ENCODE data around the gene GAMT. TPM values are rescaled to one million over a fixed set of nuclear protein-coding genes. Genes with fewer than 3 reads are reported as not detected.

Gene GAMT
- total RNA-seq, 2 experiments from 2014 or later = 27.8 to 29.5 TPM

DNA sequence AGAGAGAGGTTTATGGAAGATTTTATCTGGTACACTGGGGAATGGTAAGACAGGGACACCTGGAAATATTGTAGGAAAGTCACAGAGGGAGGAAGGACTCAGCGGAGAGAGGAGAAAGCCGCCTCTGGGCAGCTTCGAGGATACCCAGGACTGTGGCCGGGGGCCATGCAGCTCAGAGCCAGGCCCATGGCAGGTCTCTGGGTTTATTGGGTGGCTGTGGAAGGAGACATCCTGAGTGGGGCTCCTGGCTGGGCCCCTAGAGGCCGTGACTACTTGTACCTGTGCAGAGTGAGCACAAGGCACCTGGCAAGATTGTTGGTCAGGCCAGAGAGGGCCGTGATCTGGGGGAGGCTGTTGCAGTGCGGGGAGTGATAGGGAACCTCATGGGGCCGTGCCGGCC lies 9.4 kb upstream of the GAMT start:
- Mint-ChIP-seq H3K27ac (peak overlapping the region; percentile 94), H3K27me3 (no peaks in the 10 kb centered on the region), H3K9me3 (no peaks in the 10 kb centered on the region), H3K36me3 (ENCODE audit: low read depth) (peaks cover 32% of the 10 kb centered on the region), H3K4me1 (ENCODE audit: low read depth) (peaks cover 67% of the 10 kb centered on the region), H3K4me3 (peak overlapping the region; percentile 95)
- CTCF ChIA-PET = no interaction called here
- DNase-seq = no peak
- TF ChIP-seq, protein P1, sequence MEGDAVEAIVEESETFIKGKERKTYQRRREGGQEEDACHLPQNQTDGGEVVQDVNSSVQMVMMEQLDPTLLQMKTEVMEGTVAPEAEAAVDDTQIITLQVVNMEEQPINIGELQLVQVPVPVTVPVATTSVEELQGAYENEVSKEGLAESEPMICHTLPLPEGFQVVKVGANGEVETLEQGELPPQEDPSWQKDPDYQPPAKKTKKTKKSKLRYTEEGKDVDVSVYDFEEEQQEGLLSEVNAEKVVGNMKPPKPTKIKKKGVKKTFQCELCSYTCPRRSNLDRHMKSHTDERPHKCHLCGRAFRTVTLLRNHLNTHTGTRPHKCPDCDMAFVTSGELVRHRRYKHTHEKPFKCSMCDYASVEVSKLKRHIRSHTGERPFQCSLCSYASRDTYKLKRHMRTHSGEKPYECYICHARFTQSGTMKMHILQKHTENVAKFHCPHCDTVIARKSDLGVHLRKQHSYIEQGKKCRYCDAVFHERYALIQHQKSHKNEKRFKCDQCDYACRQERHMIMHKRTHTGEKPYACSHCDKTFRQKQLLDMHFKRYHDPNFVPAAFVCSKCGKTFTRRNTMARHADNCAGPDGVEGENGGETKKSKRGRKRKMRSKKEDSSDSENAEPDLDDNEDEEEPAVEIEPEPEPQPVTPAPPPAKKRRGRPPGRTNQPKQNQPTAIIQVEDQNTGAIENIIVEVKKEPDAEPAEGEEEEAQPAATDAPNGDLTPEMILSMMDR (IDR thresholded peaks at IDR 0.05) = no peak
- intact Hi-C loops (cut with micrococcal nuclease) = no loop called here
- POLR2A ChIA-PET = interaction anchor here (0.6 to 1.8 kb wide), 4 partner anchors 8 to 39 kb away, joined by 3 to 10 read pairs (median 4); partner anchors contain the start of gene RPS15
- no peak for ATAC-seq

- no peaks in the 10 kb centered on the region for H3K9me3 Mint-ChIP-seq
- H3K27ac Mint-ChIP-seq = peak overlapping the region; percentile 94
- H3K4me3 Mint-ChIP-seq = peak overlapping the region; percentile 95
- peaks cover 28% of the 10 kb centered on the region for H3K36me3 Mint-ChIP-seq (ENCODE audit: low read depth)
- ChIA-PET POLR2A (interaction anchor here (0.6 to 1.8 kb wide), 8 partner anchors 9 to 137 kb away, joined by 3 to 10 read pairs (median 3); partner anchors contain the start of gene RPS15), CTCF (interaction anchor here (1.4 kb wide), 1 partner anchor 35 kb away, joined by 3 read pairs; no protein-coding TSS in a partner anchor)
- DNase-seq = peak; percentile 66
- no peaks in the 10 kb centered on the region for H3K27me3 Mint-ChIP-seq
- peaks cover 62% of the 10 kb centered on the region for H3K4me1 Mint-ChIP-seq (ENCODE audit: low read depth)
- intact Hi-C loops (cut with micrococcal nuclease) = no loop called here
- TF ChIP-seq, protein P1 (IDR thresholded peaks at IDR 0.05) = no peak
- no peak for ATAC-seq
Observed at GRCh38 chr19:1410136-1410786, 8.9 kb upstream of the GAMT start.

- H3K27ac Mint-ChIP-seq = peak overlapping the region; percentile 94
- no peak for DNase-seq
- H3K4me1 Mint-ChIP-seq (ENCODE audit: low read depth) = peaks cover 56% of the 10 kb centered on the region
- intact Hi-C loops (cut with micrococcal nuclease) = no loop called here
- no peaks in the 10 kb centered on the region for H3K9me3 Mint-ChIP-seq
- POLR2A ChIA-PET = interaction anchor here (0.9 to 1.8 kb wide), 8 partner anchors 10 to 140 kb away, joined by 3 to 10 read pairs (median 3); partner anchors contain the start of genes CIRBP and RPS15
- CTCF ChIA-PET = interaction anchor here (1.1 to 1.4 kb wide), 2 partner anchors 12 to 36 kb away, joined by 3 read pairs; no protein-coding TSS in a partner anchor
- peaks cover 27% of the 10 kb centered on the region for H3K36me3 Mint-ChIP-seq (ENCODE audit: low read depth)
- H3K4me3 Mint-ChIP-seq = peak overlapping the region; percentile 95
- TF ChIP-seq, protein P1 (IDR thresholded peaks at IDR 0.05) = no peak
- ATAC-seq = no peak
- H3K27me3 Mint-ChIP-seq = no peaks in the 10 kb centered on the region
Observed at GRCh38 chr19:1409204-1410005, 8.1 kb upstream of the GAMT start.

DNA sequence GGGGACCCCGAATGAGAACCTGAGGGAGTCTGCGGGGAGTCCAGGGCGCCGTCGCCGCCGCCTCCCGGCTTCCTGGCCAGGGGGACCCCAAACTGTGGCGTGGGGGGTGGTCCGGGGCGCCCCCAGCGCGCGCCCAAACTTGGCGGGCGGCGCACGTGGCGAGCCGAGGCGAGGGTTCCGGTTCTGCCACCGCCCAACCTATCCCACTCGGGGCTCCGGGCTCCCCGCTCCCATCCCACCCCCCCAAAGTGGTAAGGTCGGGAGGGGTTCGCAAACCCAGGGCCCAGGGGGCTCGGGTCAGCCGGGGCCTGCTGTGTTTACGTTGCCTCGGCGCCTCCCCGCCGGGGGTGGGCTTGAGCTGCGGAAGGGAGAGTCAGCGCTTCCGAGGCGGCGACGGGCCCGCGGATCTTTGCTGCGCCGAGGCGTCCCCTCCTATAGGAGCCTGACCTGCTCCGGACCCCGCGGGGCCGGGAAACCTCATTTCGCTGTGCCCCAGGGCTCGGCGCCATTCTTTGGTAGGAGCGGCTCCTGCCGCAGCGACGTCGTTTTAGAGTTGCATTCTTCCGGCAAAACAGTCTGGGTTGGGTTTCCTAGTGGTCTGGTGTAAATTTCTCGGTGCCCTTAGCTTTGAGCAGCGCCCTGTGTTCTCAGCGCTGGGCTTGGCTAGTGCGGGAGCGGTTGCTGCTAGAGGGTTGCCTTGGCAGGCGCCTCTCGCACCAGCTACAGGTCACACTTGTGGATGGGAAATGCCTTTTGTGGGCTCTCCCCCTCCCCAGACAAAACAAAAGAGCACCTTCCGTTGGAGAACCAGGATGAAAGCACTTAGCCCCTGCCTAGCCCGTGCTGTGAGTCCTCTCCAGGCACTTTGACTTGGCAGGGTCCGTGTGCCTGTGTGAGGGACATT lies 7.2 kb upstream of the GAMT start:
- Mint-ChIP-seq H3K9me3 (no peaks in the 10 kb centered on the region), H3K27ac (peak overlapping the region; percentile 94), H3K4me1 (ENCODE audit: low read depth) (peaks cover 50% of the 10 kb centered on the region), H3K36me3 (ENCODE audit: low read depth) (peaks cover 27% of the 10 kb centered on the region), H3K4me3 (peak overlapping the region; percentile 95), H3K27me3 (no peaks in the 10 kb centered on the region)
- ATAC-seq (peak; percentile 14), DNase-seq (peak; percentile 72)
- TF ChIP-seq, protein P1 (IDR thresholded peaks at IDR 0.05) = no peak
- CTCF ChIA-PET = interaction anchor here (0.7 to 1.4 kb wide), 4 partner anchors 13 to 138 kb away, joined by 3 to 4 read pairs (median 3); no protein-coding TSS in a partner anchor
- intact Hi-C loops (cut with micrococcal nuclease) = no loop called here
- POLR2A ChIA-PET = interaction anchor here (1.1 to 1.6 kb wide), 3 partner anchors 12 to 139 kb away, joined by 3 to 5 read pairs (median 5); partner anchors contain the start of gene CIRBP

Measured in activated CD8-positive, alpha-beta T cell treated with anti-CD3 and anti-CD28 coated beads for 36 hours (primary cell).